Measurements from ENCODE around the gene DNAH10. TPM values are rescaled to one million over a fixed set of nuclear protein-coding genes. Genes with fewer than 3 reads are reported as not detected.

The DNAH10 gene
- total RNA-seq, 1 donor from 2014 or later: not detected

- H3K27me3 ChIP-seq (ENCODE audit: low read depth): no peaks in the 10 kb centered on the region
- no peak overlapping the region for H3K27ac ChIP-seq (replicated peaks)
- H3K4me1 ChIP-seq: peaks cover 80% of the 10 kb centered on the region
- TF ChIP-seq CTCF (IDR thresholded peaks at IDR 0.05; ENCODE audit: borderline replicate concordance): no peak
- intact Hi-C loops (cut with micrococcal nuclease): no loop called here
- H3K4me3 ChIP-seq: no peak overlapping the region
- peaks cover 15% of the 10 kb centered on the region for H3K36me3 ChIP-seq
- H3K9me3 ChIP-seq (replicated peaks): no peaks in the 10 kb centered on the region
- no peak for DNase-seq
Observed at GRCh38 chr12:123948796-123949769, 187.0 kb downstream of the DNAH10 start.

- Histone ChIP-seq H3K4me1 (peaks cover 87% of the 10 kb centered on the region), H3K9me3 (replicated peaks) (no peaks in the 10 kb centered on the region), H3K4me3 (no peak overlapping the region), H3K27me3 (ENCODE audit: low read depth) (no peaks in the 10 kb centered on the region), H3K27ac (replicated peaks) (peak overlapping the region; percentile 37), H3K36me3 (peaks cover 9% of the 10 kb centered on the region)
- intact Hi-C loops (cut with micrococcal nuclease): no loop called here
- DNase-seq: no peak
- TF ChIP-seq CTCF (IDR thresholded peaks at IDR 0.05; ENCODE audit: borderline replicate concordance): no peak
Observed at GRCh38 chr12:123949770-123950165, 187.7 kb downstream of the DNAH10 start.

GRCh38 chr12:123950476-123951349 lies 188.6 kb downstream of the DNAH10 start:
- Histone ChIP-seq H3K9me3 (replicated peaks) (no peaks in the 10 kb centered on the region), H3K27ac (replicated peaks) (peak overlapping the region; percentile 41), H3K4me1 (peaks cover 95% of the 10 kb centered on the region), H3K4me3 (no peak overlapping the region), H3K27me3 (ENCODE audit: low read depth) (no peaks in the 10 kb centered on the region), H3K36me3 (no peaks in the 10 kb centered on the region)
- TF ChIP-seq CTCF (IDR thresholded peaks at IDR 0.05; ENCODE audit: borderline replicate concordance): no peak
- DNase-seq: no peak
- intact Hi-C loops (cut with micrococcal nuclease): no loop called here

GRCh38 chr12:123951467-123951866 lies 189.4 kb downstream of the DNAH10 start:
- intact Hi-C loops (cut with micrococcal nuclease): no loop called here
- no peak for TF ChIP-seq CTCF (IDR thresholded peaks at IDR 0.05; ENCODE audit: borderline replicate concordance)
- Histone ChIP-seq H3K27ac (replicated peaks) (peak overlapping the region; percentile 22), H3K4me1 (peaks cover 95% of the 10 kb centered on the region), H3K36me3 (no peaks in the 10 kb centered on the region), H3K4me3 (no peak overlapping the region), H3K27me3 (ENCODE audit: low read depth) (no peaks in the 10 kb centered on the region), H3K9me3 (replicated peaks) (no peaks in the 10 kb centered on the region)
- DNase-seq: no peak

GRCh38 chr12:123952037-123952436 lies 189.9 kb downstream of the DNAH10 start:
- H3K27ac ChIP-seq (replicated peaks): peak overlapping the region; percentile 27
- no peak for DNase-seq
- no peak for TF ChIP-seq CTCF (IDR thresholded peaks at IDR 0.05; ENCODE audit: borderline replicate concordance)
- no peaks in the 10 kb centered on the region for H3K36me3 ChIP-seq
- no peaks in the 10 kb centered on the region for H3K27me3 ChIP-seq (ENCODE audit: low read depth)
- peaks cover 93% of the 10 kb centered on the region for H3K4me1 ChIP-seq
- no peaks in the 10 kb centered on the region for H3K9me3 ChIP-seq (replicated peaks)
- H3K4me3 ChIP-seq: no peak overlapping the region
- intact Hi-C loops (cut with micrococcal nuclease): no loop called here
